Gastroesophageal sphincter (tissue), 4 donors: ENCODE data around the gene FMOD. TPM values are rescaled to one million over a fixed set of nuclear protein-coding genes. Genes with fewer than 3 reads are reported as not detected.

Experiments
- ATAC-seq: fragments of 150-250 bp; one replicate; pipeline ENCODE4 v1.9.1; 2016; ENCODE audit warnings: mild to moderate bottlenecking, moderate library complexity
- H3K27ac ChIP-seq, 4 donors: fragments of 200-600 bp; sonication (generic) in 3 of 4; 1 replicate in 3 of 4; 2 replicates in 1 of 4; pipeline ENCODE4 v1.5.1; 2016 to 2019
- H3K27me3 ChIP-seq: fragments of 200-600 bp; sonication (generic); one replicate; pipeline ENCODE4 v1.5.1; 2019
- H3K36me3 ChIP-seq, 2 donors: fragments of 200-600 bp; sonication (generic); one replicate each; pipeline ENCODE4 v1.5.1; 2019; ENCODE audit warnings: control low read depth in 1 of 2
- H3K4me1 ChIP-seq, 3 donors: fragments of 200-600 bp; sonication (generic); 1 replicate in 2 of 3; 2 replicates in 1 of 3; pipeline ENCODE4 v1.5.1; 2016 to 2019; ENCODE audit warnings: control low read depth in 2 of 3
- H3K4me3 ChIP-seq, 2 donors: fragments of 200-600 bp; sonication (generic); one replicate each; pipeline ENCODE4 v1.5.1; 2019; ENCODE audit warnings: mild to moderate bottlenecking in 1 of 2, moderate library complexity in 1 of 2
- H3K9me3 ChIP-seq, 3 donors: fragments of 200-600 bp; sonication (generic); one replicate each; pipeline ENCODE4 v1.5.1; 2017 to 2019; ENCODE audit warnings: control low read depth in 2 of 3
- EP300 ChIP-seq: sonication (generic); formaldehyde crosslinking; IDR thresholded peaks from one replicate; pipeline ENCODE4 v1.6.1; 2017; ENCODE audit warnings: antibody characterized with exemption, mild to moderate bottlenecking
- POLR2A ChIP-seq, 2 donors: fragments of 450-650 bp; IDR thresholded peaks; one replicate each; pipeline ENCODE4 v1.6.1; 2017; ENCODE audit warnings: antibody characterized with exemption in 2 of 2, mild to moderate bottlenecking in 2 of 2, moderate library complexity in 1 of 2
- POLR2AphosphoS5 ChIP-seq: sonication (generic); formaldehyde crosslinking; IDR thresholded peaks from one replicate; pipeline ENCODE4 v1.6.1; 2017; ENCODE audit warnings: antibody characterized with exemption
- WGBS, 2 donors: methylation state at CpG; one replicate each; pipeline ENCODE4 v1.1.5; 2018; ENCODE audit warnings: low coverage in 1 of 2; 5-methylcytosine and 5-hydroxymethylcytosine counted together
- total RNA-seq, 4 donors: library from RNA; depleted of rRNA; stranded (reverse); fragments of >200 nt; gene quantifications; one replicate each; pipeline ENCODE4 v1.1.0, GENCODE V29; 2016
- TF ChIP-seq, protein P1 (sequence below), 4 experiments: fragments of 200-600 bp in 2 of 4; fragments of 450-650 bp in 2 of 4; sonication (generic) in 1 of 4; IDR thresholded peaks; one replicate each; pipeline ENCODE4 v1.5.1; 2017 to 2019; ENCODE audit warnings: antibody characterized with exemption in 4 of 4, mild to moderate bottlenecking in 2 of 4, moderate library complexity in 2 of 4

FMOD gene
- total RNA-seq, 4 donors from 2014 or later: 19.3 to 53.6 (median 37.9) TPM

DNA sequence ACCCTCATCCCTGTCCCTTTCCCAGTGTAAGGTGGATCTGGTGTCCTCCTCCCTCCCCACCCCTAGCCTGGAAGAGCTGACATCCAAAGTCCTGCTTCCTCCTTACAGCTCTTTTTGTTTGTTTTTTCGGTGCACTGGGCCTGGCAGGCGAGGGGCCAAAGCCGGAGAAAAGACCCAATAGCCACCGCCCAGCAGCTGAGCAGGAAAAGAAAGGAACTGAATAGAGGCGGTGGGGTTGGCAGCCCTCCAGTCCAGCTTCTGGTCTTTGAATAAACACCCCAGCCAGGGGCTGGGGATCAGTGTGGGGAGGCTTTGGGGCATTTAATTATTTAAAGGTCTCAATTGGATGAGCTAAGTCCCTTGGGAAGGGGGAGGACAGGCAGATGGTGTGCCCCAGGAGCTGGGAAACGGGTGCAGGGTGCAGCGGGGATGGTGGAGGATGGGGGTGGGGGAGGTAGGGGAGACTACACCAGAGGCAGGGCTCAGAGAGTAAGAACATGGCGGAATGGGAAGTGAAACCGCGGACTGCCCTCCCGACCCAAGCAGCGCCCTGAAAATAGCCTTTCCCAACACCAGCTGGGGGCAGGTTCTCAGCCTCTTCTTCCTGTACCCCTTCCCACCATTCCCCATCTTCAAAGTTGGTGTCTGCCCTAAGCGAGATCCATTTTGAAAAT is 25.4 kb downstream of the FMOD start:
- Histone ChIP-seq H3K36me3 (no peaks in the 10 kb centered on the region), H3K4me1 (peaks cover 0 to 84% (median 37%) of the 10 kb centered on the region in 3 donors), H3K4me3 (no peak overlapping the region), H3K27me3 (no peaks in the 10 kb centered on the region), H3K9me3 (no peaks in the 10 kb centered on the region), H3K27ac (peak overlapping the region in 3 of 4 donors; percentile 77 to 98 (median 86))
- TF ChIP-seq EP300: no peak
- TF ChIP-seq POLR2A (IDR thresholded peaks at IDR 0.05): no peak
- TF ChIP-seq, protein P1, sequence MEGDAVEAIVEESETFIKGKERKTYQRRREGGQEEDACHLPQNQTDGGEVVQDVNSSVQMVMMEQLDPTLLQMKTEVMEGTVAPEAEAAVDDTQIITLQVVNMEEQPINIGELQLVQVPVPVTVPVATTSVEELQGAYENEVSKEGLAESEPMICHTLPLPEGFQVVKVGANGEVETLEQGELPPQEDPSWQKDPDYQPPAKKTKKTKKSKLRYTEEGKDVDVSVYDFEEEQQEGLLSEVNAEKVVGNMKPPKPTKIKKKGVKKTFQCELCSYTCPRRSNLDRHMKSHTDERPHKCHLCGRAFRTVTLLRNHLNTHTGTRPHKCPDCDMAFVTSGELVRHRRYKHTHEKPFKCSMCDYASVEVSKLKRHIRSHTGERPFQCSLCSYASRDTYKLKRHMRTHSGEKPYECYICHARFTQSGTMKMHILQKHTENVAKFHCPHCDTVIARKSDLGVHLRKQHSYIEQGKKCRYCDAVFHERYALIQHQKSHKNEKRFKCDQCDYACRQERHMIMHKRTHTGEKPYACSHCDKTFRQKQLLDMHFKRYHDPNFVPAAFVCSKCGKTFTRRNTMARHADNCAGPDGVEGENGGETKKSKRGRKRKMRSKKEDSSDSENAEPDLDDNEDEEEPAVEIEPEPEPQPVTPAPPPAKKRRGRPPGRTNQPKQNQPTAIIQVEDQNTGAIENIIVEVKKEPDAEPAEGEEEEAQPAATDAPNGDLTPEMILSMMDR (IDR thresholded peaks at IDR 0.05): no peak
- no peak for TF ChIP-seq POLR2AphosphoS5
- no peak for ATAC-seq
- 17 to 46% methylated on average over 2 to 9 of the region's 13 CpGs for WGBS, 2 donors

DNA sequence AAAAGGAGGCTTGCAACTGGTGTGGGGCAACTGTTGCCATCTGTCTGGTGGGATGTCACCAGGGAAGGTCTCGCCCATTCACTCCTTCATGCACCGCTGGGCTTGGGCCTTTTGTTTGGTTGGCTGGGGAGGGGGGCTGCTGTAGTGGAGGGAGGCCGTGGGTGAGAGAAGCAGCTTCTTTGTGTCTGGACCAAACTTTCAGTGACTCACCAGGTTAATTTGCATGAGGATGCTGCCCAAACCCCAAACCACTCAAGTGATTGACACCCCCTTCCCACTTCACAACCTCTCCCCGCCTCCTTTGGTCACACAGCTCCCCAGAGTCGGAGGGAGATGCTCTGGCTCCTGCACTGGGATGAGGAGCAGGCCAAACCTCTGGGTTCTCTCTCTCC is 25.9 kb downstream of the FMOD start:
- TF ChIP-seq EP300: no peak
- TF ChIP-seq, protein P1 (IDR thresholded peaks at IDR 0.05): no peak
- no peak for TF ChIP-seq POLR2AphosphoS5
- no peak for TF ChIP-seq POLR2A (IDR thresholded peaks at IDR 0.05)
- Histone ChIP-seq H3K36me3 (no peaks in the 10 kb centered on the region), H3K4me3 (no peak overlapping the region), H3K27ac (peak overlapping the region in 3 of 4 donors; percentile 77 to 98 (median 86)), H3K4me1 (peaks cover 0 to 89% (median 37%) of the 10 kb centered on the region in 3 donors), H3K27me3 (no peaks in the 10 kb centered on the region), H3K9me3 (no peaks in the 10 kb centered on the region)
- 20% methylated on average over 2 of the region's 5 CpGs; no CpG with 5 or more reads in 1 of the 2 donors for WGBS, 2 donors
- no peak for ATAC-seq

DNA sequence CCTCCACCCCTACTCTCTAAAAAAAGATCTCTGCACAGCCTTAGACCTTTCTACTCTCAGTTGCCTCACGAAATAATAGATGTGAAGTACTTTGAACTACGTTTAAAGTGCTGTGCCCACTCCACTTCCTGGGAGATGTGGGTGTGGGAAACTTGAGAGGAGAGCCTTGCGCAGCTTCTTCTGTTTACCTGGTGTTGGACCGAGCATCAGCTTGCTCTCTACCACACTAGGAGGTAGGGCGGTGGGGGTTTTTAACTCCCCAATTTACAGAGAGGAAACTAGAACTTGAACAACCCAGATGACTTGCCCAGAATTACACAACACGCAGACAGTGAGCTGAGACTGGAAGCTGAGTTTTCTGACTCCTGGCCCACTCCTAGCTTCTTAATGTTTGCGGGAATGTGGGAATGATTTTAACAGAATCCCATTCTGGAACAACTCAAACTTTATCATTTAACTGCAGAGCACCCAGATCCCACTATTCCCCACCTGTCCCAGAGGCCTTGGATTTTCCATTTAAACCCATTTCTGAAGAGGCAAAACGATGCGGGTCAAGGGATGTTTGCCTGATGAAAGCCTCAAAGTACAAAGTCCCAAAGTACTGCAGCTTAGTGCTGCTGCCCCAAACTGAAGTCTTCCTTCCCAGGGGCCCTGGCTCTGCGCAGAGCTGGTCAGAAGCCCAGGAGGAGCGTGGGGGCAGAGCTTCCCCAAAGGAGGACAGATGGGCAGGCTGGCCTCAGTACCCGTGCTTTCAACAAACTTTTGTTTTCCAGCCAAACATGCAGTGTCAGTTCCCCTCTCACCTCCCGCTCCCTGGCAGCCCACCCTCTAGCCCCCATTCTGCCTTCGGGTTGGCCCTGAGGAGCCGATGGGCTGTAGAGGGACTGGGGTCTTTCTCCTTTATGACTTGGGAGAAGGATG is 26.6 kb downstream of the FMOD start:
- Histone ChIP-seq H3K27me3 (no peaks in the 10 kb centered on the region), H3K36me3 (no peaks in the 10 kb centered on the region), H3K9me3 (no peaks in the 10 kb centered on the region), H3K27ac (peak overlapping the region in 3 of 4 donors; percentile 77 to 98 (median 86)), H3K4me1 (peaks cover 0 to 92% (median 37%) of the 10 kb centered on the region in 3 donors), H3K4me3 (no peak overlapping the region)
- ATAC-seq: no peak
- TF ChIP-seq, protein P1 (IDR thresholded peaks at IDR 0.05): no peak
- TF ChIP-seq POLR2AphosphoS5 (no peak), POLR2A (IDR thresholded peaks at IDR 0.05) (no peak), EP300 (no peak)
- WGBS, 2 donors: 71 to 89% methylated on average over 5 to 11 of the region's 15 CpGs

DNA sequence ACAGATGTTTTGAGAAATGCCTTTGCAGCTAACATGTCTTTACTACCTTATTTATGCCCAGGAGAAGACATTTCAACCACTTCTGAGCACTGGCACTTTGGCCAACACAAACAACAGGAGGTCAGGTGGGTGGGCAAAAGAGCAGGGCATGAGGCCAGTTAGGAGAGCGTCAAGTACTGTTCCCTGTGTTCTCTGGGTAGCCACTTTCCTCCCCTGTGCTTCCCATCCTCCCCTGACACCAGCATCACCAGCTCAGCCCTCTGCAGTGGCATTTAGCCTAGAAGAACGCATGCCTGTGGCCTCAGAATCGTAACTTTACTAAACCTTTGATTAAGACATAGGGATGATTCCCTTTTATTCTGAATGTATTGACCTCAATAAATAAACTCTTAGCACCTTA is 27.3 kb downstream of the FMOD start:
- 82 to 89% methylated on average over 3 of the region's 3 CpGs for WGBS, 2 donors
- TF ChIP-seq, protein P1 (IDR thresholded peaks at IDR 0.05): no peak
- TF ChIP-seq POLR2A (IDR thresholded peaks at IDR 0.05) (no peak), POLR2AphosphoS5 (no peak), EP300 (no peak)
- no peaks in the 10 kb centered on the region for H3K9me3 ChIP-seq
- H3K4me3 ChIP-seq: no peak overlapping the region
- peaks cover 0 to 86% (median 37%) of the 10 kb centered on the region in 3 donors for H3K4me1 ChIP-seq
- no peaks in the 10 kb centered on the region for H3K27me3 ChIP-seq
- H3K27ac ChIP-seq: peak overlapping the region in 3 of 4 donors; percentile 77 to 98 (median 86)
- no peak for ATAC-seq
- no peaks in the 10 kb centered on the region for H3K36me3 ChIP-seq
